CD4-positive, alpha-beta T cell (primary cell): ENCODE results near the gene CDK17. TPM values are rescaled to one million over a fixed set of nuclear protein-coding genes. Genes with fewer than 3 reads are reported as not detected.

Source experiments
- ATAC-seq: fragments of 200-7000 bp; cut with Tn5 transposase; one replicate; pipeline ENCODE4 v1.10.0; 2022; ENCODE audit warnings: mild to moderate bottlenecking; ENCODE audit not compliant: poor library complexity
- CTCF ChIA-PET: fragments of 350-600 bp; sonication (Branson Sonifier 250); formaldehyde crosslinking; loops from one replicate; lab custom pipeline; 2021; ENCODE audit warnings: antibody characterized with exemption, inconsistent platforms; lab: Charles Lee
- POLR2A ChIA-PET: fragments of 350-600 bp; sonication (Branson Sonifier 250); formaldehyde crosslinking; loops from one replicate; lab custom pipeline; 2021; ENCODE audit warnings: antibody characterized with exemption, inconsistent platforms; lab: Charles Lee
- DNase-seq, 14 experiments: peaks; one replicate each; pipeline ENCODE4 v3.0.0-alpha.2; 2013 to 2020; ENCODE audit warnings: mixed read lengths in 2 of 14
- H3K27ac ChIP-seq, 2 donors: one replicate each; pipeline versions ENCODE4 v1.5.1 to v1.7.0; 2013; ENCODE audit warnings: low read length in 2 of 2, low read depth in 1 of 2, mild to moderate bottlenecking in 1 of 2
- H3K27me3 ChIP-seq, 2 experiments: 1 replicate in 1 of 2; 2 replicates in 1 of 2; pipeline versions ENCODE4 v1.6.1 to v1.7.0; 2013; ENCODE audit warnings: low read length in 2 of 2, control low read depth in 1 of 2, mild to moderate bottlenecking in 1 of 2, moderate library complexity in 1 of 2; ENCODE audit not compliant: insufficient read depth in 2 of 2, control insufficient read depth in 1 of 2
- H3K36me3 ChIP-seq: one replicate; pipeline ENCODE4 v1.6.1; 2013; ENCODE audit warnings: low read length, control low read depth; ENCODE audit not compliant: insufficient read depth
- H3K4me1 ChIP-seq: one replicate; pipeline ENCODE4 v1.6.1; 2013; ENCODE audit warnings: low read length, control low read depth; ENCODE audit not compliant: insufficient read depth
- H3K4me3 ChIP-seq: one replicate; pipeline ENCODE4 v1.5.1; 2013; ENCODE audit warnings: mild to moderate bottlenecking, low read length, moderate library complexity
- H3K9me3 ChIP-seq, 2 experiments: 1 replicate in 1 of 2; 2 replicates in 1 of 2; pipeline versions ENCODE4 v1.6.1 to v1.7.0; 2013; ENCODE audit warnings: low read length in 2 of 2, mild to moderate bottlenecking in 2 of 2, control low read depth in 1 of 2, moderate library complexity in 1 of 2; ENCODE audit not compliant: control insufficient read depth in 1 of 2, insufficient read depth in 1 of 2
- H3K27ac Mint-ChIP-seq: one replicate; pipeline ENCODE4 v1.8.0; 2020; ENCODE audit warnings: mixed read lengths
- H3K27me3 Mint-ChIP-seq: one replicate; pipeline ENCODE4 v1.8.0; 2021; ENCODE audit warnings: mixed read lengths
- H3K36me3 Mint-ChIP-seq: one replicate; pipeline ENCODE4 v1.8.0; 2021; ENCODE audit warnings: low read depth, mixed read lengths
- H3K4me1 Mint-ChIP-seq: one replicate; pipeline ENCODE4 v1.8.0; 2021; ENCODE audit warnings: low read depth, mixed read lengths
- H3K4me3 Mint-ChIP-seq: one replicate; pipeline ENCODE4 v1.8.0; 2020; ENCODE audit warnings: mild to moderate bottlenecking, mixed read lengths
- H3K9me3 Mint-ChIP-seq: one replicate; pipeline ENCODE4 v1.8.0; 2020; ENCODE audit warnings: mixed read lengths
- CTCF ChIP-seq: fragments of 200-600 bp; IDR thresholded peaks from one replicate; pipeline ENCODE4 v1.8.0; 2022; ENCODE audit warnings: antibody characterized with exemption, mild to moderate bottlenecking
- intact Hi-C, 2 experiments: fragments of 100-400 bp; cut with DNase I in 1 of 2; cut with micrococcal nuclease in 1 of 2; formaldehyde crosslinking; loops; one replicate each; pipeline versions ENCODE4 v1.15.1 to v1.9.0; 2023 to 2025; cut with DNase I, micrococcal nuclease
- total RNA-seq, 174 experiments: library from RNA in 2 of 174; stranded (reverse) in 2 of 174; gene quantifications; one replicate each; pipeline ENCODE4 v1.2.3 and lab custom pipeline; 2021 to 2026

CDK17 gene
- total RNA-seq, 2 experiments from 2014 or later: 112 to 113 TPM

GRCh38 chr12:96327889-96328288 lies 72.3 kb downstream of the CDK17 start:
- Histone ChIP-seq H3K4me1 (peaks cover 8% of the 10 kb centered on the region), H3K36me3 (peaks cover 32% of the 10 kb centered on the region), H3K4me3 (no peak overlapping the region), H3K27me3 (no peaks in the 10 kb centered on the region), H3K27ac (no peak overlapping the region), H3K9me3 (peaks cover 0 to 4% of the 10 kb centered on the region in 2 experiments)
- no peak for TF ChIP-seq CTCF
- POLR2A ChIA-PET: interaction anchor here (0.6 to 5.3 kb wide), 6 partner anchors 14 to 71 kb away, joined by 3 to 37 read pairs (median 3); partner anchors contain the start of gene CDK17
- peaks cover 73% of the 10 kb centered on the region for H3K4me1 Mint-ChIP-seq
- H3K9me3 Mint-ChIP-seq: no peaks in the 10 kb centered on the region
- intact Hi-C loops: loop anchor here in 1 of 2 experiments (5.0 kb wide), 2 partner anchors 34 to 69 kb away; no protein-coding TSS in a partner anchor
- ATAC-seq (peak; percentile 50), DNase-seq (peak in 3 of 14 experiments; percentile 20 to 44 (median 34))
- H3K4me3 Mint-ChIP-seq: peak overlapping the region; percentile 40
- peaks cover 67% of the 10 kb centered on the region for H3K36me3 Mint-ChIP-seq
- no peaks in the 10 kb centered on the region for H3K27me3 Mint-ChIP-seq
- CTCF ChIA-PET: interaction anchor here (1.3 to 1.4 kb wide), 2 partner anchors 10 to 39 kb away, joined by 4 to 5 read pairs; no protein-coding TSS in a partner anchor
- peak overlapping the region; percentile 76 for H3K27ac Mint-ChIP-seq

- H3K27me3 Mint-ChIP-seq: no peaks in the 10 kb centered on the region
- intact Hi-C loops: loop anchor here in 1 of 2 experiments (5.0 kb wide), 2 partner anchors 35 to 70 kb away; no protein-coding TSS in a partner anchor
- POLR2A ChIA-PET: interaction anchor here (0.6 to 5.3 kb wide), 5 partner anchors 15 to 74 kb away, joined by 3 to 37 read pairs (median 3); partner anchors contain the start of gene CDK17
- peak overlapping the region; percentile 22 for H3K4me3 Mint-ChIP-seq
- Histone ChIP-seq H3K4me3 (no peak overlapping the region), H3K27ac (no peak overlapping the region), H3K36me3 (peaks cover 34% of the 10 kb centered on the region), H3K27me3 (no peaks in the 10 kb centered on the region), H3K9me3 (peaks cover 1 to 4% of the 10 kb centered on the region in 2 experiments), H3K4me1 (peaks cover 8% of the 10 kb centered on the region)
- H3K4me1 Mint-ChIP-seq: peaks cover 77% of the 10 kb centered on the region
- DNase-seq (no peak), ATAC-seq (peak; percentile 8)
- H3K27ac Mint-ChIP-seq: peak overlapping the region; percentile 76
- peaks cover 68% of the 10 kb centered on the region for H3K36me3 Mint-ChIP-seq
- CTCF ChIA-PET: interaction anchor here (1.3 to 1.4 kb wide), 2 partner anchors 10 to 38 kb away, joined by 4 to 5 read pairs; no protein-coding TSS in a partner anchor
- no peaks in the 10 kb centered on the region for H3K9me3 Mint-ChIP-seq
- TF ChIP-seq CTCF: no peak
These were observed 72.9 kb downstream of the CDK17 start for GRCh38 chr12:96327346-96327745.

GRCh38 chr12:96326628-96327227 lies 73.5 kb downstream of the CDK17 start:
- peaks cover 76% of the 10 kb centered on the region for H3K4me1 Mint-ChIP-seq
- peak overlapping the region; percentile 43 for H3K4me3 Mint-ChIP-seq
- H3K4me3 ChIP-seq: no peak overlapping the region
- peaks cover 4 to 7% of the 10 kb centered on the region in 2 experiments for H3K9me3 ChIP-seq
- H3K27me3 ChIP-seq: no peaks in the 10 kb centered on the region
- peaks cover 37% of the 10 kb centered on the region for H3K36me3 ChIP-seq
- peak overlapping the region; percentile 4 to 8 for H3K27ac ChIP-seq
- H3K27ac Mint-ChIP-seq: peak overlapping the region; percentile 76
- CTCF ChIA-PET: interaction anchor here (0.7 to 1.3 kb wide), 3 partner anchors 10 to 37 kb away, joined by 3 to 4 read pairs (median 4); no protein-coding TSS in a partner anchor
- H3K9me3 Mint-ChIP-seq: peaks cover 2% of the 10 kb centered on the region
- intact Hi-C loops: loop anchor here in 1 of 2 experiments (5.0 kb wide), 2 partner anchors 36 to 71 kb away; no protein-coding TSS in a partner anchor
- peak; percentile 67 for ATAC-seq
- H3K36me3 Mint-ChIP-seq: peaks cover 68% of the 10 kb centered on the region
- no peak for TF ChIP-seq CTCF
- POLR2A ChIA-PET: interaction anchor here (0.9 to 5.3 kb wide), 6 partner anchors 9 to 75 kb away, joined by 3 to 37 read pairs (median 3); partner anchors contain the start of gene CDK17
- peaks cover 8% of the 10 kb centered on the region for H3K4me1 ChIP-seq
- no peak for DNase-seq
- H3K27me3 Mint-ChIP-seq: no peaks in the 10 kb centered on the region
